Skeletal muscle tissue (tissue), 4 donors: ENCODE data around the gene AOAH. TPM values are rescaled to one million over a fixed set of nuclear protein-coding genes. Genes with fewer than 3 reads are reported as not detected.

Source experiments
- H3K27ac ChIP-seq: one replicate; pipeline ENCODE4 v1.7.0; 2013; ENCODE audit warnings: mild to moderate bottlenecking, low read depth, low read length, inconsistent platforms
- H3K27me3 ChIP-seq, 3 donors: one replicate each; pipeline ENCODE4 v1.7.0; 2013; ENCODE audit warnings: low read length in 3 of 3; ENCODE audit not compliant: control insufficient read depth in 3 of 3, insufficient read depth in 3 of 3
- H3K36me3 ChIP-seq, 3 donors: one replicate each; pipeline ENCODE4 v1.7.0; 2013; ENCODE audit warnings: low read length in 3 of 3; ENCODE audit not compliant: control insufficient read depth in 3 of 3, insufficient read depth in 3 of 3
- H3K4me1 ChIP-seq, 3 donors: one replicate each; pipeline ENCODE4 v1.7.0; 2013; ENCODE audit warnings: low read length in 3 of 3, mild to moderate bottlenecking in 3 of 3; ENCODE audit not compliant: control insufficient read depth in 3 of 3, insufficient read depth in 3 of 3
- H3K4me3 ChIP-seq, 3 donors: one replicate each; pipeline ENCODE4 v1.7.0; 2013; ENCODE audit warnings: low read length in 3 of 3
- H3K9ac ChIP-seq, 3 donors: one replicate each; pipeline ENCODE4 v1.7.0; 2013; ENCODE audit warnings: low read length in 3 of 3, mild to moderate bottlenecking in 3 of 3, moderate library complexity in 2 of 3, low read depth in 1 of 3
- H3K9me3 ChIP-seq, 3 donors: one replicate each; pipeline ENCODE4 v1.7.0; 2013; ENCODE audit warnings: low read length in 3 of 3; ENCODE audit not compliant: control insufficient read depth in 3 of 3
- total RNA-seq: library from RNA; depleted of rRNA; stranded (reverse); fragments of >200 nt; gene quantifications from one replicate; pipeline ENCODE4 v1.2.3, GENCODE V29; 2014
- donor health status: Osteomylitis.

The AOAH gene
- total RNA-seq, 1 donor from 2014 or later: 5.2 TPM

- Histone ChIP-seq H3K4me1 (no peaks in the 10 kb centered on the region), H3K9me3 (no peaks in the 10 kb centered on the region), H3K27ac (no peak overlapping the region), H3K9ac (no peak overlapping the region), H3K36me3 (no peaks in the 10 kb centered on the region), H3K4me3 (no peak overlapping the region), H3K27me3 (no peaks in the 10 kb centered on the region)
Measured at GRCh38 chr7:36599645-36600313, 124.5 kb downstream of the AOAH start.

GRCh38 chr7:36598054-36598674 is 126.1 kb downstream of the AOAH start:
- no peak overlapping the region for H3K27ac ChIP-seq

GRCh38 chr7:36597090-36597773 is 127.1 kb downstream of the AOAH start:
- no peak overlapping the region for H3K27ac ChIP-seq
- H3K4me3 ChIP-seq: no peak overlapping the region
- H3K9ac ChIP-seq: no peak overlapping the region
- H3K4me1 ChIP-seq: no peaks in the 10 kb centered on the region
- no peaks in the 10 kb centered on the region for H3K36me3 ChIP-seq
- no peaks in the 10 kb centered on the region for H3K9me3 ChIP-seq
- H3K27me3 ChIP-seq: no peaks in the 10 kb centered on the region

More at GRCh38 chr7:36598054-36598674, 126.1 kb downstream of the AOAH start:
- Histone ChIP-seq H3K27me3 (no peaks in the 10 kb centered on the region), H3K4me1 (no peaks in the 10 kb centered on the region), H3K9me3 (no peaks in the 10 kb centered on the region), H3K36me3 (no peaks in the 10 kb centered on the region), H3K9ac (no peak overlapping the region), H3K4me3 (no peak overlapping the region)

DNA sequence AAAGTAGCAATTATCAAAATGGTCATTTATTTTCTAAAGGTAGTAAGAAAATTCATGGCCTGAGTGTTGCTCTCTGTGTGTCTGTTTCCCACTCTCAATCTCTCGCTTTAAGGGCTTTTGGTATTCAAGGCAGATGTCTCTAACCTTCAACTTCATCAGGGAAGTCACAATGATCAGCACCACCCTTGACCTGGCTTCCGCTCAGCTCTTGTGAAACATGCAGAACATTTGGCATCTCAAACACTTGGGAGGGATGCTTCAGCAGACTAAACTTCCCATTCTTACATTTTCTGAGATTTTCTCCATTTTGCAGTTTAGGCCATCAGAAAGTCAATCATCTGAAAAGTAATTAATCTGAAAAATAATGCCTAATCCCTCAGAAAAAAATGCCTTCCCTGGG is 129.8 kb downstream of the AOAH start:
- Histone ChIP-seq H3K9ac (no peak overlapping the region), H3K9me3 (no peaks in the 10 kb centered on the region), H3K4me3 (no peak overlapping the region), H3K27ac (no peak overlapping the region), H3K36me3 (no peaks in the 10 kb centered on the region), H3K27me3 (no peaks in the 10 kb centered on the region), H3K4me1 (no peaks in the 10 kb centered on the region)

- H3K27me3 ChIP-seq: no peaks in the 10 kb centered on the region
- H3K4me3 ChIP-seq: no peak overlapping the region
- H3K36me3 ChIP-seq: no peaks in the 10 kb centered on the region
- H3K27ac ChIP-seq: no peak overlapping the region
- no peaks in the 10 kb centered on the region for H3K4me1 ChIP-seq
- H3K9ac ChIP-seq: no peak overlapping the region
- H3K9me3 ChIP-seq: no peaks in the 10 kb centered on the region
Measured at GRCh38 chr7:36591636-36592035, 132.7 kb downstream of the AOAH start.

- H3K9ac ChIP-seq: no peak overlapping the region
- H3K36me3 ChIP-seq: no peaks in the 10 kb centered on the region
- no peak overlapping the region for H3K27ac ChIP-seq
- H3K4me1 ChIP-seq: no peaks in the 10 kb centered on the region
- no peaks in the 10 kb centered on the region for H3K9me3 ChIP-seq
- no peak overlapping the region for H3K4me3 ChIP-seq
- no peaks in the 10 kb centered on the region for H3K27me3 ChIP-seq
Measured at GRCh38 chr7:36589391-36589790, 134.9 kb downstream of the AOAH start.

GRCh38 chr7:36583318-36583717 is 141.0 kb downstream of the AOAH start:
- Histone ChIP-seq H3K36me3 (no peaks in the 10 kb centered on the region), H3K4me1 (no peaks in the 10 kb centered on the region), H3K9ac (no peak overlapping the region), H3K4me3 (no peak overlapping the region), H3K27me3 (no peaks in the 10 kb centered on the region), H3K27ac (no peak overlapping the region), H3K9me3 (peaks cover 0 to 6% (median 0%) of the 10 kb centered on the region in 3 donors)

GRCh38 chr7:36575832-36576231 is 148.5 kb downstream of the AOAH start:
- no peaks in the 10 kb centered on the region for H3K4me1 ChIP-seq

GRCh38 chr7:36573066-36573465 is 151.2 kb downstream of the AOAH start:
- H3K27ac ChIP-seq: no peak overlapping the region
- no peaks in the 10 kb centered on the region for H3K27me3 ChIP-seq
- no peaks in the 10 kb centered on the region for H3K36me3 ChIP-seq
- peaks cover 0 to 2% (median 0%) of the 10 kb centered on the region in 3 donors for H3K9me3 ChIP-seq
- H3K4me3 ChIP-seq: no peak overlapping the region
- H3K4me1 ChIP-seq: no peaks in the 10 kb centered on the region
- H3K9ac ChIP-seq: no peak overlapping the region

More at GRCh38 chr7:36575832-36576231, 148.5 kb downstream of the AOAH start:
- Histone ChIP-seq H3K4me3 (no peak overlapping the region), H3K27me3 (no peaks in the 10 kb centered on the region), H3K27ac (no peak overlapping the region), H3K36me3 (no peaks in the 10 kb centered on the region), H3K9me3 (peaks cover 0 to 6% (median 2%) of the 10 kb centered on the region in 3 donors), H3K9ac (no peak overlapping the region)

DNA sequence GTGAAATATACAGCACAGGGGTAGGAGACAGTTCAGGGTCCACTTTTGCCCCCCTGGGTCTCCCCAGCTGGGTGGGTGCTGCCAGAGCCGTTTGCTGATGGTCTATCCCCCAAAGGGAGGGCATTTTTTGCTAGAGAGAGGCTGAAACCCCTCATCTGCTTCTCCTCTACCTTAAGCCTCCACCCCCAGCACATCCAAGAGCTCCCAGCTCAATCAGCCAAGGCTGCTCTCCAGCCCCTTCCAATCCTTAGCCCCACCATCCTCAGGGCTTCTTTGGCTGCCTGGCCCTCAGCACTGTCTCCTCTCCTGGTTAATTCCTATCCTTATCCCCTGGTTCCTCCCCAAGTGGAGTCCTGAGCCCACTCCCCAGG is 153.1 kb downstream of the AOAH start:
- Histone ChIP-seq H3K27me3 (no peaks in the 10 kb centered on the region), H3K36me3 (no peaks in the 10 kb centered on the region), H3K4me3 (no peak overlapping the region), H3K9me3 (no peaks in the 10 kb centered on the region), H3K9ac (no peak overlapping the region), H3K4me1 (no peaks in the 10 kb centered on the region), H3K27ac (no peak overlapping the region)
